Panc1 (cell line): ENCODE data around the gene RCN1. TPM values are rescaled to one million over a fixed set of nuclear protein-coding genes. Genes with fewer than 3 reads are reported as not detected.

ENCODE experiments used
- ATAC-seq: fragments of 200-7000 bp; cut with Tn5 transposase; 2 replicates; pipeline ENCODE4 v1.9.1; 2020; ENCODE audit warnings: mild to moderate bottlenecking, moderate library complexity
- BruUV-seq: library from RNA; stranded (reverse); fragments of 400-500 nt; replicated peaks from 2 replicates; lab custom pipeline; 2021; lab: Mats Ljungman, UMichigan
- CTCF ChIA-PET: fragments of 300-600 bp; sonication (Branson Sonifier 250); formaldehyde crosslinking; loops from one replicate; lab custom pipeline; 2022; ENCODE audit warnings: antibody characterized with exemption; lab: Charles Lee
- POLR2A ChIA-PET: fragments of 300-600 bp; sonication (Branson Sonifier 250); formaldehyde crosslinking; loops from one replicate; lab custom pipeline; 2022; ENCODE audit warnings: antibody characterized with exemption; lab: Charles Lee
- DNase-seq: peaks from one replicate; pipeline ENCODE4 v3.0.0-alpha.2; 2010; ENCODE audit warnings: low read depth, low spot score
- H3K27ac ChIP-seq: 2 replicates; pipeline ENCODE4 v1.5.1; 2011; ENCODE audit warnings: mild to moderate bottlenecking, low read length, inconsistent platforms
- H3K27me3 ChIP-seq: fragments of 200-500 bp; sonication (Bioruptor generic); 2 replicates; pipeline ENCODE4 v1.6.0; 2014; ENCODE audit warnings: low read length, inconsistent platforms; ENCODE audit not compliant: control insufficient read depth, insufficient read depth
- H3K36me3 ChIP-seq: fragments of 200-500 bp; sonication (Bioruptor generic); 2 replicates; pipeline ENCODE4 v1.5.1; 2014; ENCODE audit warnings: inconsistent platforms, mild to moderate bottlenecking, low read length, moderate library complexity; ENCODE audit not compliant: control insufficient read depth, insufficient read depth
- H3K4me1 ChIP-seq: 2 replicates; pipeline ENCODE4 v1.5.1; 2011; ENCODE audit warnings: inconsistent platforms, mild to moderate bottlenecking, low read length, moderate library complexity; ENCODE audit not compliant: control insufficient read depth, insufficient read depth
- H3K4me3 ChIP-seq, 2 experiments: 2 replicates each; pipeline ENCODE4 v1.5.1; 2011 to 2012; ENCODE audit warnings: low read depth in 2 of 2, low read length in 2 of 2, mild to moderate bottlenecking in 2 of 2, inconsistent platforms in 1 of 2, moderate library complexity in 1 of 2
- H3K9me3 ChIP-seq: fragments of 200-500 bp; sonication (Bioruptor generic); 2 replicates; pipeline ENCODE4 v1.5.1; 2014; ENCODE audit warnings: low read depth, mild to moderate bottlenecking, inconsistent platforms, low read length, moderate library complexity; ENCODE audit not compliant: control insufficient read depth, insufficient read depth
- POLR2AphosphoS5 ChIP-seq: IDR thresholded peaks from 2 replicates; pipeline ENCODE4 v1.6.1; 2012; ENCODE audit warnings: mild to moderate bottlenecking, low read depth, low read length, moderate library complexity
- SIN3A ChIP-seq: IDR thresholded peaks from 2 replicates; pipeline ENCODE4 v1.6.1; 2012; ENCODE audit warnings: low read depth, mild to moderate bottlenecking, low read length, moderate library complexity, borderline replicate concordance; ENCODE audit not compliant: insufficient read depth
- TCF7L2 ChIP-seq: IDR thresholded peaks from 2 replicates; pipeline ENCODE4 v1.6.1; 2011; ENCODE audit warnings: mild to moderate bottlenecking, low read depth, low read length, inconsistent platforms
- in situ Hi-C: cut with HindIII; loops from 2 replicates; pipeline ENCODE4 v1.10.0; 2016; ENCODE audit warnings: low sequenced_read_pairs, low pct_unique_long_range_greater_than_20kb
- intact Hi-C: fragments of 100-400 bp; cut with micrococcal nuclease; formaldehyde crosslinking; loops from one replicate; pipeline ENCODE4 v1.10.0; 2022; ENCODE audit not compliant: unreplicated experiment
- total RNA-seq: library from RNA; stranded (reverse); gene quantifications from one replicate; pipeline ENCODE4 v1.2.1, GENCODE V29; 2021; ENCODE audit not compliant: unreplicated experiment
- TF ChIP-seq, protein P1 (sequence below): fragments of 450-650 bp; IDR thresholded peaks from 2 replicates; pipeline ENCODE4 v1.5.1; 2017; ENCODE audit warnings: mild to moderate bottlenecking
- TF ChIP-seq, protein P2 (sequence below), 2 experiments: IDR thresholded peaks; 2 replicates each; pipeline ENCODE4 v1.6.1; 2011 to 2012; ENCODE audit warnings: low read depth in 2 of 2, control low read depth in 1 of 2, low read length in 1 of 2, mild to moderate bottlenecking in 1 of 2, moderate library complexity in 1 of 2; ENCODE audit not compliant: insufficient read depth in 1 of 2

RCN1 gene
- total RNA-seq, 1 experiment from 2014 or later, result 120 TPM

DNA sequence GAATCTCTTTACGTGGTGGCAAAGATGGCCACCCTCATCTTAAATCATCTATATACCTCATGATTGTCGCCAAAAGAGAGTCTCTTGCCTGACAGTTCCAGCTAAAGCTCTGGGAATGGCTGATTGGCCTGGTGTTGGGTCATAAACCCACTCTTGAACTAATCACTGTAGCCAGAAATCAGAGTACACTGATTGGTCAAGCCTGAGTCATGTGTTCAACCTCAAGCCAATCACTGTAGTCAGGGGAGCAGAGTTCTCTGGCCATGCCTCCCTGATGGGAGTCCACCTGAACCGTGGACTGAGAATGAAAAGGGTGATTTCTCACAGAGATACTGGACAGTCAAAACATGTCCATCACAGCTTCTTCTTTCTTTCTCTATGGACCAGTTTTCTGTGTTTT lies 45.8 kb downstream of the RCN1 start:
- DNase-seq, result no peak
- in situ Hi-C loops (no loop called here), intact Hi-C loops (no loop called here)
- H3K4me1 ChIP-seq, result no peaks in the 10 kb centered on the region
- TF ChIP-seq, protein P1, sequence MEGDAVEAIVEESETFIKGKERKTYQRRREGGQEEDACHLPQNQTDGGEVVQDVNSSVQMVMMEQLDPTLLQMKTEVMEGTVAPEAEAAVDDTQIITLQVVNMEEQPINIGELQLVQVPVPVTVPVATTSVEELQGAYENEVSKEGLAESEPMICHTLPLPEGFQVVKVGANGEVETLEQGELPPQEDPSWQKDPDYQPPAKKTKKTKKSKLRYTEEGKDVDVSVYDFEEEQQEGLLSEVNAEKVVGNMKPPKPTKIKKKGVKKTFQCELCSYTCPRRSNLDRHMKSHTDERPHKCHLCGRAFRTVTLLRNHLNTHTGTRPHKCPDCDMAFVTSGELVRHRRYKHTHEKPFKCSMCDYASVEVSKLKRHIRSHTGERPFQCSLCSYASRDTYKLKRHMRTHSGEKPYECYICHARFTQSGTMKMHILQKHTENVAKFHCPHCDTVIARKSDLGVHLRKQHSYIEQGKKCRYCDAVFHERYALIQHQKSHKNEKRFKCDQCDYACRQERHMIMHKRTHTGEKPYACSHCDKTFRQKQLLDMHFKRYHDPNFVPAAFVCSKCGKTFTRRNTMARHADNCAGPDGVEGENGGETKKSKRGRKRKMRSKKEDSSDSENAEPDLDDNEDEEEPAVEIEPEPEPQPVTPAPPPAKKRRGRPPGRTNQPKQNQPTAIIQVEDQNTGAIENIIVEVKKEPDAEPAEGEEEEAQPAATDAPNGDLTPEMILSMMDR, result no peak
- TF ChIP-seq, protein P2, sequence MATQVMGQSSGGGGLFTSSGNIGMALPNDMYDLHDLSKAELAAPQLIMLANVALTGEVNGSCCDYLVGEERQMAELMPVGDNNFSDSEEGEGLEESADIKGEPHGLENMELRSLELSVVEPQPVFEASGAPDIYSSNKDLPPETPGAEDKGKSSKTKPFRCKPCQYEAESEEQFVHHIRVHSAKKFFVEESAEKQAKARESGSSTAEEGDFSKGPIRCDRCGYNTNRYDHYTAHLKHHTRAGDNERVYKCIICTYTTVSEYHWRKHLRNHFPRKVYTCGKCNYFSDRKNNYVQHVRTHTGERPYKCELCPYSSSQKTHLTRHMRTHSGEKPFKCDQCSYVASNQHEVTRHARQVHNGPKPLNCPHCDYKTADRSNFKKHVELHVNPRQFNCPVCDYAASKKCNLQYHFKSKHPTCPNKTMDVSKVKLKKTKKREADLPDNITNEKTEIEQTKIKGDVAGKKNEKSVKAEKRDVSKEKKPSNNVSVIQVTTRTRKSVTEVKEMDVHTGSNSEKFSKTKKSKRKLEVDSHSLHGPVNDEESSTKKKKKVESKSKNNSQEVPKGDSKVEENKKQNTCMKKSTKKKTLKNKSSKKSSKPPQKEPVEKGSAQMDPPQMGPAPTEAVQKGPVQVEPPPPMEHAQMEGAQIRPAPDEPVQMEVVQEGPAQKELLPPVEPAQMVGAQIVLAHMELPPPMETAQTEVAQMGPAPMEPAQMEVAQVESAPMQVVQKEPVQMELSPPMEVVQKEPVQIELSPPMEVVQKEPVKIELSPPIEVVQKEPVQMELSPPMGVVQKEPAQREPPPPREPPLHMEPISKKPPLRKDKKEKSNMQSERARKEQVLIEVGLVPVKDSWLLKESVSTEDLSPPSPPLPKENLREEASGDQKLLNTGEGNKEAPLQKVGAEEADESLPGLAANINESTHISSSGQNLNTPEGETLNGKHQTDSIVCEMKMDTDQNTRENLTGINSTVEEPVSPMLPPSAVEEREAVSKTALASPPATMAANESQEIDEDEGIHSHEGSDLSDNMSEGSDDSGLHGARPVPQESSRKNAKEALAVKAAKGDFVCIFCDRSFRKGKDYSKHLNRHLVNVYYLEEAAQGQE (IDR thresholded peaks at IDR 0.05; ENCODE audit: insufficient read depth in 1 of 2, low read depth in 2 of 2, low read length in 1 of 2), result no peak
- TF ChIP-seq POLR2AphosphoS5 (no peak), SIN3A (no peak), TCF7L2 (no peak)
- H3K27ac ChIP-seq, result no peak overlapping the region
- H3K36me3 ChIP-seq, result no peaks in the 10 kb centered on the region
- ATAC-seq, result no peak
- no peak overlapping the region for H3K4me3 ChIP-seq
- ChIA-PET CTCF (no interaction called here), POLR2A (no interaction called here)
- BruUV-seq, result no TSS peak
- H3K9me3 ChIP-seq, result no peaks in the 10 kb centered on the region
- H3K27me3 ChIP-seq, result peaks cover 4% of the 10 kb centered on the region; the same call in 1 of the 2 replicates

DNA sequence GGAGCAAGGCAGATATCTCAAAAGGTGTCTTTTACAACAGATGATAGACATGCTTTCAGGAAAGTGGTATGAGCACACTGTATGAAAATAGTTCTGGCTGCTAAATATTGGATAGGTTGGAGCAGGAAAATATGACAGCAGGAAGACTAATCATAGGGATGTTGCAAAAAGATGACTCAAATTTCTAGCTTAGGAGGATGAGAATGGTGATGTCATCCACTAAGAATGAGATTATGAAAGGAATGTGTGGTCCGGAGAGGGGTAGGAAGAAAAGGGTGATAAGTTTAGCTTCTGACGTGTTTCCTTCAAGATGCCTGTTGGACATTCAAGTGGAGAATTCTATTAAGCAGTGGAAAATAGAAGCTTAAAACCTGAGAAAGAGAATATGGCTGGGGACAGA lies 46.4 kb downstream of the RCN1 start:
- Histone ChIP-seq H3K9me3 (no peaks in the 10 kb centered on the region), H3K4me1 (no peaks in the 10 kb centered on the region), H3K36me3 (no peaks in the 10 kb centered on the region), H3K27me3 (peaks cover 4% of the 10 kb centered on the region; the same call in 1 of the 2 replicates), H3K4me3 (no peak overlapping the region), H3K27ac (no peak overlapping the region)
- ChIA-PET POLR2A (no interaction called here), CTCF (no interaction called here)
- TF ChIP-seq, protein P1, result no peak
- TF ChIP-seq POLR2AphosphoS5, result no peak
- TF ChIP-seq SIN3A, result no peak
- TF ChIP-seq, protein P2 (IDR thresholded peaks at IDR 0.05; ENCODE audit: insufficient read depth in 1 of 2, low read depth in 2 of 2, low read length in 1 of 2), result no peak
- TF ChIP-seq TCF7L2, result no peak
- DNase-seq (peak; percentile 28), ATAC-seq (no peak)
- intact Hi-C loops (no loop called here), in situ Hi-C loops (no loop called here)
- BruUV-seq, result no TSS peak
